ENCODE results near the gene CYP2R1. TPM values are rescaled to one million over a fixed set of nuclear protein-coding genes. Genes with fewer than 3 reads are reported as not detected.
A peak's percentile ranks its signal among the peaks of the same experiment; 100 is the strongest.
"Not testable (repeated sequence)": the region's sequence is repeated elsewhere in the genome, so short reads cannot be mapped to it uniquely, and the experiment has no call there.

CYP2R1 gene
- polyA plus RNA-seq, 4 donors, result 12.1 to 25.3 (median 22.6) TPM

GRCh38 chr11:14894657-14895598 lies 2.9 kb upstream of the CYP2R1 start:
- no peak for DNase-seq (ENCODE audit: low read depth in 4 of 4, low spot score in 3 of 4)

- DNase-seq (ENCODE audit: low read depth in 4 of 4, low spot score in 3 of 4), result no peak
These were observed 546 bp upstream of the CYP2R1 start for GRCh38 chr11:14892577-14892976.

GRCh38 chr11:14891143-14892035 lies 642 bp downstream of the CYP2R1 start:
- peak; percentile 76 to 82 (median 80) for DNase-seq (ENCODE audit: low read depth in 4 of 4, low spot score in 3 of 4)

GRCh38 chr11:14886513-14886912 lies 5.5 kb downstream of the CYP2R1 start:
- DNase-seq (ENCODE audit: low read depth in 4 of 4, low spot score in 3 of 4), result no peak

GRCh38 chr11:14884667-14885273 lies 7.3 kb downstream of the CYP2R1 start:
- no peak for DNase-seq (ENCODE audit: low read depth in 4 of 4, low spot score in 3 of 4)

GRCh38 chr11:14883683-14884082 lies 8.3 kb downstream of the CYP2R1 start:
- not testable (repeated sequence) for DNase-seq (ENCODE audit: low read depth in 4 of 4, low spot score in 3 of 4)

- no peak for DNase-seq (ENCODE audit: low read depth in 4 of 4, low spot score in 3 of 4)
These were observed 9.8 kb downstream of the CYP2R1 start for GRCh38 chr11:14882196-14882595.

- DNase-seq (ENCODE audit: low read depth in 4 of 4, low spot score in 3 of 4), result no peak
These were observed 10.3 kb downstream of the CYP2R1 start for GRCh38 chr11:14881576-14882193.

- DNase-seq (ENCODE audit: low read depth in 4 of 4, low spot score in 3 of 4), result no peak
These were observed 16.9 kb downstream of the CYP2R1 start for GRCh38 chr11:14875163-14875562.

GRCh38 chr11:14873632-14874031 lies 18.4 kb downstream of the CYP2R1 start:
- DNase-seq (ENCODE audit: low read depth in 4 of 4, low spot score in 3 of 4), result no peak

GRCh38 chr11:14872032-14872431 lies 20.0 kb downstream of the CYP2R1 start:
- no peak for DNase-seq (ENCODE audit: low read depth in 4 of 4, low spot score in 3 of 4)

- not testable (repeated sequence) for DNase-seq (ENCODE audit: low read depth in 4 of 4, low spot score in 3 of 4)
These were observed 28.3 kb downstream of the CYP2R1 start for GRCh38 chr11:14863775-14864174.

- no peak for DNase-seq (ENCODE audit: low read depth in 4 of 4, low spot score in 3 of 4)
These were observed 30.4 kb downstream of the CYP2R1 start for GRCh38 chr11:14861680-14862079.

GRCh38 chr11:14860511-14860910 lies 31.5 kb downstream of the CYP2R1 start:
- DNase-seq (ENCODE audit: low read depth in 4 of 4, low spot score in 3 of 4), result no peak

GRCh38 chr11:14858404-14858803 lies 33.6 kb downstream of the CYP2R1 start:
- no peak for DNase-seq (ENCODE audit: low read depth in 4 of 4, low spot score in 3 of 4)

GRCh38 chr11:14857621-14858020 lies 34.4 kb downstream of the CYP2R1 start:
- DNase-seq (ENCODE audit: low read depth in 4 of 4, low spot score in 3 of 4), result no peak

GRCh38 chr11:14855890-14856289 lies 36.1 kb downstream of the CYP2R1 start:
- DNase-seq (ENCODE audit: low read depth in 4 of 4, low spot score in 3 of 4), result no peak

- no peak for DNase-seq (ENCODE audit: low read depth in 4 of 4, low spot score in 3 of 4)
These were observed 38.0 kb downstream of the CYP2R1 start for GRCh38 chr11:14854057-14854456.

- DNase-seq (ENCODE audit: low read depth in 4 of 4, low spot score in 3 of 4), result no peak
These were observed 39.4 kb downstream of the CYP2R1 start for GRCh38 chr11:14852571-14853177.

- no peak for DNase-seq (ENCODE audit: low read depth in 4 of 4, low spot score in 3 of 4)
These were observed 50.0 kb downstream of the CYP2R1 start for GRCh38 chr11:14842002-14842401.
